Fibroblast of skin of scalp (primary cell): ENCODE measurements around the gene DHX30. TPM values are rescaled to one million over a fixed set of nuclear protein-coding genes. Genes with fewer than 3 reads are reported as not detected.
"Not testable (repeated sequence)": the region's sequence is repeated elsewhere in the genome, so short reads cannot be mapped to it uniquely, and the experiment has no call there.

Experiments used
- DNase-seq: peaks from one replicate; pipeline ENCODE4 v3.0.0-alpha.2; 2013
- polyA plus RNA-seq, 2 experiments: library from polyadenylated mRNA; unstranded; fragments of 120-200 nt; gene quantifications; one replicate each; pipeline ENCODE4 v1.2.1, GENCODE V29; 2013; ENCODE audit not compliant: insufficient read length in 2 of 2

Gene DHX30
- 33.3 TPM for polyA plus RNA-seq (2013, experiment 1 of 2; ENCODE audit: insufficient read length)
- 32.9 TPM for polyA plus RNA-seq (2013, experiment 2 of 2; ENCODE audit: insufficient read length)

DNA sequence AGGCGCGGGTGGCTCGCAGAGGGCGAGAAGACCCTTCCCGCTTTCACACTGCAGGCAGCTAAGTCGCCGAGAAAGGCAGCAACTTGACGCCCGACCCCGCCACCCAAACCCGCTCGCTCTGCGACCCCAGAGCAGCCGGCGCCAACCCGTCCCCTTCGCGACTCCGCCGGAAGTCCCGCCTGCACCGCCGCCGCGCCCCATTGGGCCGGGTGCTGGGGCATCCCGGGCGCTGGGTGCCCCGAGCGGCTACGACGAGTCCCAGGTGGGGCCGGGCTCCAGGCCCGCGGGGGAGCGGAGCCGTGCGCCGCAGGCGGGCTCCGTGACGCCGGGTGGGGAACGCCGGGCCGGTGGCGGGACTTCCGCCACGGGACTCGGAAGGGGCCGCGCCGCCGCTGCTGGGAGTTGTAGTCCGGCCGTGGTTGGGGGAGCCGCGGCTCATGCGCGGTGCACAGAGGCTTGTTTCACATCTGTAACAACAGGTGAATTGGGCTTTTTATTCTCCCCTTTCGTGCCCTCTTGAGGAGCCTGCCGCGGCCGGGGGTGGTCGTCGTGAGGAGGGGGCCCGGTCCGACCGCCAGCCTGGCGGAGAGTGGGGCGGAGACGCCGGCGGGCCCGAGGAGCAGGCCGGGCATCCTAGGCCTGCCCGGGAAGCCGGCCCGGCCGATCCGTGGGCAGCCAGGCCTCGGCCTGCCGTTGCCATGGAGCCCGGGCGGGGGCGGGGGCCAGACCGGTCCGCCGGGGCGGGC, at the start of gene DHX30:
Gene DHX30 (plus strand): TSS at position 405 of the 746 bp plus-strand sequence. CDS start 7,546 bp downstream, outside the sequence.
- peak; percentile 85 for DNase-seq

GRCh38 chr3:47758261-47759025, 44.5 kb upstream of the DHX30 start:
- DNase-seq, result no peak

GRCh38 chr3:47760207-47760606, 42.7 kb upstream of the DHX30 start:
- DNase-seq, result not testable (repeated sequence)

DNA sequence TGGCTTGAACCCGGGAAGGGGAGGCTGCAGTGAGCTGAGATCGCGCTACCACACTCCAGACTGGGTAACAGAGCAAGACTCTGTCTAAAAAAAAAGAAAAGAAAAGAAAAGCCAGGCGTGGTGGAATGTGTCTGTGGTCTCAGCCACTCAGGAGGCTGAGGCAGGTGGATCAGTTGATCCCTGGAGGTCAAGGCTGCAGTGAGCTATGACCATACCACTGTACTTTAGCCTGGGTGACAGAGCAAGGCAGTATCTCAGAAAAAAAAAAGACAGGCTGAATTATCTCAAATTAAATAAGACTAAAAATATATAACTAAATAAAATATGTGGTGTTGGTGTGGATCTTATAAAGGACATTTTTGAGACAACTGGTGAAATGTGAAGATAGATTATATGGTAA, 41.9 kb upstream of the DHX30 start:
- DNase-seq, result no peak

DNA sequence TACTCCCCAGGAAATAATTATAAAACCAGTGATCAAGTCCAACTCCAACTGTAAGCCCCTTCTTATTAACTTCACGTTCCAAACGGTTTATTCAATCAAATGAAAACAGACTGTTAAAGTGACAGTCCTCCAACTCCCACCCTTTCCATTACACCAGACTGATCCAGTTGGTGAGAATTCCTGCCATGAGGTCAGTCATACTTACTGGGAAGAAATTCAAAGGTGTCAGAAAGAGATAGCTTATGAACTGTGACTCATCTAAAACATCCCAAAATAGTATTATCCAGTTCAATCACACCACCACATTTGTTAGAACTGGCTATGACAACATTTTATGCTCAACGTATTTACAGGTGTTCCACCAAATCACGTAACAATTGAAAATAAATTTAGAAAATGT, 40.7 kb upstream of the DHX30 start:
- DNase-seq, result no peak

- DNase-seq, result no peak
Measured at GRCh38 chr3:47766186-47766585, 36.8 kb upstream of the DHX30 start.

DNA sequence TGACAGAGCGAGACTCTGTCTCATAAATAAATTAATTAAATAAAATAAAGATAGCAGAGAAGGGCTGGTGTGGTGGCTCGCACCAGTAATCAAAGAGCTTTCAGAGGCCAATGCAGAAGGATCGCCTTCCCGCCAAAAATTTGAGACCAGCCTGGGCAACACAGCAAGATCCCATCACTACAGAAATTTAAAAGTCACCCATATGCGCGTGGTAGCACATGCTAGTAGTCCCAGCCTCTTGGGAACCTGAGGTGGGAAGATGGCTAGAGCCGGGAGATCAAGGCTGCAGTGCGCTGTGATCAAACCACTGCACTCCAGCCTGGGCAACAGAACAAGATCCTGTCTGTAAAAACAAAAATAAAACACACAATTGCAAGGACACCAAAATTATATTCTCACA, 30.9 kb upstream of the DHX30 start:
- DNase-seq, result no peak

GRCh38 chr3:47772788-47773187, 30.1 kb upstream of the DHX30 start:
- no peak for DNase-seq

DNA sequence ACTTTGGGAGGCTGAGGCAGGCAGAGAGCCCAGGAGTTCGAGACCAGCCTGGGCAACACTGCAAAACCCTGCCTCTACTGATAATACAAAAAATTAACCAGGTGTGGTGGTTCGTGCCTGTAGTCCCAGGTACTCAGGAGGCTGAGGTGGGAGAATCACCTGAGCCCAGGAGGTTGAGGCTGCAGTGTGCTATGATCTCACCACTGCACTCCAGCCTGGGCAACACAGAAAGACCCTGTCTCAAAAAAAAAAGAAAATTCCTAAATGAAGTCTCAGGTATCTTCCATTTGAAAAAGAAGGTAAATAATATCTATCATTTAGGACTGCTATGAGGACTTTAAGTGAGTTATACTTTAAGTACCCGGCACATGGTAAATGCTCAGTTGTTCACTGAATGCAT, 24.2 kb upstream of the DHX30 start:
- DNase-seq, result no peak

GRCh38 chr3:47780741-47781684, 21.9 kb upstream of the DHX30 start:
- DNase-seq, result peak; percentile 35

- DNase-seq, result peak; percentile 98
Measured at GRCh38 chr3:47781685-47782445, 21.1 kb upstream of the DHX30 start, which contains the start of gene SMARCC1. Gene SMARCC1 (minus strand): TSS chr3:47781893. CDS start chr3:47781797, 96 bp downstream.

- DNase-seq, result no peak
Measured at GRCh38 chr3:47782446-47783308, 20.3 kb upstream of the DHX30 start.

GRCh38 chr3:47783673-47784072, 19.3 kb upstream of the DHX30 start:
- no peak for DNase-seq

DNA sequence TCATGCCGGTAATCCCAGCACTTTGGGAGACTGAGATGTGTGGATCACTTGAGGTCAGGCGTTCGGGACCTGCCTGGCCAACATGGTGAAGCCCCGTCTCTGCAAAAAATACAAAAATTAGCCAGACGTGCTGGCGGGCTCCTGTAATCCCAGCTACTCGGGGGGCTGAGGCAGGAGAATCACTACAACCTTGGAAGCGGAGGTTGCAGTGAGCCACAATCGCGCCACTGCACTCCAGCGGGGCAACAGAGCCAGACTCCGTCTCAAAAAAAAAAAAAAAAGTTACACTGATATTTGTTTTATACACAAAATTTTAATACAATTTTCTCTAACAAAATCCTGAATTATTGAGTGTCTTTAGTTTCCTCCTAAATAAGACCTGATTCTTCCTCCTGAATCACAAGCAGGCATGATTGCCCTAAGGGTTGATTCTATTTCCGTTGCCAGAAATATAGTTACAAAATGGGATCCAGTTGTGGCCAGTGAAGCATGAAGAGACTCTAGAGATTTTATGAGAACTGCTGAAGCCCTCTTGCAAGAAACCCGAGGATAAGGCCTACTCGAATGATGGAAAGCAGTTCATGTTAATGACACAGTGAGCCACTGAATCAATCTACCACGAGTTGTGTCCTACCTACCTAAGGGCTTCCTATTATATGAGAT, 11.6 kb upstream of the DHX30 start:
- DNase-seq, result no peak

- no peak for DNase-seq
Measured at GRCh38 chr3:47792699-47793098, 10.2 kb upstream of the DHX30 start.

GRCh38 chr3:47794544-47794943, 8.4 kb upstream of the DHX30 start:
- DNase-seq, result no peak

GRCh38 chr3:47799733-47800132, 3.2 kb upstream of the DHX30 start:
- DNase-seq, result no peak

- DNase-seq, result no peak
Measured at GRCh38 chr3:47803480-47804025, 615 bp downstream of the DHX30 start.

GRCh38 chr3:47804577-47804976, 1.6 kb downstream of the DHX30 start:
- DNase-seq, result no peak
